Mammary epithelial cell (primary cell): ENCODE measurements around the gene DENND6A.

Source experiments
- CTCF ChIP-seq, 2 donors: IDR thresholded peaks in 1 of 2; conservative IDR thresholded peaks in 1 of 2; 2 replicates each; pipeline ENCODE4 v1.5.1; 2011 to 2012; ENCODE audit warnings: inconsistent platforms in 2 of 2, low read length in 2 of 2, mild to moderate bottlenecking in 2 of 2, control low read depth in 1 of 2, low read depth in 1 of 2; ENCODE audit not compliant: insufficient read depth in 1 of 2; ENCODE audit errors: extremely low read depth in 1 of 2
- EZH2 ChIP-seq: IDR thresholded peaks from 2 replicates; pipeline ENCODE4 v1.6.1; 2012; ENCODE audit warnings: low read length, inconsistent platforms, borderline replicate concordance

GRCh38 chr3:57646723-57647122 is 46.2 kb downstream of the DENND6A start:
- peak in 1 of 2 donors; percentile 44 for TF ChIP-seq CTCF (conservative IDR thresholded peaks at IDR 0.05 in 1 of 2, IDR thresholded peaks at IDR 0.05 in 1 of 2; ENCODE audit: extremely low read depth in 1 of 2, insufficient read depth in 1 of 2, low read depth in 1 of 2, low read length in 2 of 2)
- TF ChIP-seq EZH2 = no peak
